ENCODE data around the gene GRIA3.

GRIA3 gene

GRCh38 chrX:123432361-123433150 is 248.5 kb downstream of the GRIA3 start (continued):
- TF ChIP-seq ZFP69B (tag by site-specific recombination; IDR thresholded peaks at IDR 0.05), result no peak
- no peak for TF ChIP-seq PRDM10 (tag by site-specific recombination; IDR thresholded peaks at IDR 0.05)

- TF ChIP-seq IKZF3 (tag by site-specific recombination; IDR thresholded peaks at IDR 0.05) (no peak), ZNF747 (tag by site-specific recombination; IDR thresholded peaks at IDR 0.05) (no peak), ZBTB7A (tag by site-specific recombination; IDR thresholded peaks at IDR 0.05; ENCODE audit: low read depth) (no peak), ZNF24 (tag by site-specific recombination; IDR thresholded peaks at IDR 0.05) (no peak), ZNF585B (tag by site-specific recombination; IDR thresholded peaks at IDR 0.05) (no peak), ZNF121 (tag by site-specific recombination; IDR thresholded peaks at IDR 0.05) (no peak), ZBTB6 (tag by site-specific recombination; IDR thresholded peaks at IDR 0.05) (no peak), WT1 (tag by site-specific recombination; IDR thresholded peaks at IDR 0.05) (no peak), ZEB2 (tag by site-specific recombination; IDR thresholded peaks at IDR 0.05) (no peak), GLIS2 (tag by site-specific recombination; IDR thresholded peaks at IDR 0.05) (no peak), ZNF449 (tag by site-specific recombination; IDR thresholded peaks at IDR 0.05) (no peak), ZNF501 (tag by site-specific recombination; IDR thresholded peaks at IDR 0.05) (no peak), EGR2 (tag by site-specific recombination; IDR thresholded peaks at IDR 0.05; ENCODE audit: low read depth) (no peak), ZNF18 (tag by site-specific recombination; IDR thresholded peaks at IDR 0.05) (no peak), ZNF23 (tag by site-specific recombination; IDR thresholded peaks at IDR 0.05; ENCODE audit: borderline replicate concordance) (no peak), GLI2 (tag by site-specific recombination; IDR thresholded peaks at IDR 0.05; ENCODE audit: borderline replicate concordance, low read depth) (no peak), OVOL3 (tag by site-specific recombination; IDR thresholded peaks at IDR 0.05) (no peak), YY1 (tag by site-specific recombination; IDR thresholded peaks at IDR 0.05) (no peak), ZNF148 (tag by site-specific recombination; IDR thresholded peaks at IDR 0.05; ENCODE audit: borderline replicate concordance) (no peak), ZBTB10 (tag by site-specific recombination; IDR thresholded peaks at IDR 0.05) (no peak)
- Histone ChIP-seq H3K4me3 (ENCODE audit: low read depth, low read length) (no peak overlapping the region), H3K4me1 (ENCODE audit: control insufficient read depth, insufficient read depth, low read length) (no peaks in the 10 kb centered on the region), H3K27ac (ENCODE audit: extremely low read depth, low read depth, low read length) (no peak overlapping the region), H3K9me3 (ENCODE audit: control insufficient read depth, insufficient read depth, low read depth, low read length) (no peaks in the 10 kb centered on the region), H3K36me3 (ENCODE audit: control insufficient read depth in 2 of 2, insufficient read depth in 1 of 2, low read length in 2 of 2) (no peaks in the 10 kb centered on the region)
- POLR2A ChIA-PET, result no interaction called here
- CTCF ChIA-PET, result no interaction called here
Observed at GRCh38 chrX:123436512-123437136, 252.5 kb downstream of the GRIA3 start.
